Left lobe of liver (tissue), 2 donors: Measurements from ENCODE around the gene CSRP2. TPM values are rescaled to one million over a fixed set of nuclear protein-coding genes. Genes with fewer than 3 reads are reported as not detected.

ENCODE experiments used
- ATAC-seq: fragments of 200-7000 bp; cut with Tn5 transposase; one replicate; pipeline ENCODE4 v1.9.1; 2020; ENCODE audit warnings: mild to moderate bottlenecking, moderate library complexity
- DNase-seq: peaks from one replicate; pipeline ENCODE4 v3.0.0-alpha.2; 2020; ENCODE audit warnings: low spot score
- total RNA-seq: library from RNA; stranded (reverse); gene quantifications from one replicate; pipeline ENCODE4 v1.2.1, GENCODE V29; 2021
- donor health status: DM: no; HTN: no; CAD: no; lungs with moderate emphysema.
- donor health status: DM: no; HTN: yes; CAD: no.

The CSRP2 gene
- total RNA-seq, 1 donor from 2014 or later: 14.1 TPM

DNA sequence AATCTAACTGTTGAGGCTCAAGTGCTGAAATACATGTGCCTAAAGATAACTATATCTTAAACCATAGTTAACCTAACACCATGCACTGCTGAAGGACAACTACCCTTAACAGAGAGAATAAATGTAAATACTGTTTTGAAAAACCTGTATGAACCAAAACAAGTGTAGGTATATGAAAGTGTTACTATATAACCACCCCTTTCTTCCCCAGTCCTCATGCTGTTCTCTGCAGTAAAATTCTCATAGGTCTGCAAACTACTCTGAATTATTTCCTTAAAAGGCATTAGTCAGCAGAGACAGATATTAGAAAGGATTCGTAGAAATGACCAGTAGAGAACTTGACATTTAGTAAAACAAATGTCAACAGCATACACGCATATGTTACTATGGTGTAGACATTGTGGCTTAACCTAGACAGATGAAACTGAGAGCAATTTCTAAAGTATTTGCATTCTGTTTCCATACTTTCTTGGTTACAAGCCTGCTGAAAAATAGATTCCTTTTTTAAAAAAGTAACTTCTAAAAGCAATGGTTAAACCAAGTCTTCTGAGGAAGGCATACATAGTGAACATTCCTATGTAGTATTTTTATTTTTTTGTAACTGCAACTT, 13.9 kb downstream of the CSRP2 start:
- no peak for DNase-seq
- ATAC-seq: no peak

DNA sequence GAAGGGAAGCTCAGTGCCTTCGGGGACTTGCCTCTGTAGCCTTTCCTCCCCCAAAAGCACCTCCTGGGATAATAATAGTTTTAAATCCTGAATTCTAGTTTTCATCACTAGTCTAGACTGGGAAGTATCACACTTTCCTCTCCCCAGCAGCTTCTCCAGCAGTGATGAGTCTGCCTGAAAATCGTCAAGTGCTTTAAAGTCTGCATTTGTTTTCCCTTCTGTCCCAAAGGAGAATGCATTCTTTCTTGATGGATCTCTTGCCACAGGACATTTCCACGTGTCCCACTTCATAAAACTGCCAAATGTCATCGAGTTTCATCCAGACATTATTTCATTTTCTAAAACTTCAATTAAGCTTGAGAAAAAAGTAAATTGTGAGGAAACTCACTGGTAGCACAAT, 15.0 kb downstream of the CSRP2 start:
- no peak for DNase-seq
- no peak for ATAC-seq

DNA sequence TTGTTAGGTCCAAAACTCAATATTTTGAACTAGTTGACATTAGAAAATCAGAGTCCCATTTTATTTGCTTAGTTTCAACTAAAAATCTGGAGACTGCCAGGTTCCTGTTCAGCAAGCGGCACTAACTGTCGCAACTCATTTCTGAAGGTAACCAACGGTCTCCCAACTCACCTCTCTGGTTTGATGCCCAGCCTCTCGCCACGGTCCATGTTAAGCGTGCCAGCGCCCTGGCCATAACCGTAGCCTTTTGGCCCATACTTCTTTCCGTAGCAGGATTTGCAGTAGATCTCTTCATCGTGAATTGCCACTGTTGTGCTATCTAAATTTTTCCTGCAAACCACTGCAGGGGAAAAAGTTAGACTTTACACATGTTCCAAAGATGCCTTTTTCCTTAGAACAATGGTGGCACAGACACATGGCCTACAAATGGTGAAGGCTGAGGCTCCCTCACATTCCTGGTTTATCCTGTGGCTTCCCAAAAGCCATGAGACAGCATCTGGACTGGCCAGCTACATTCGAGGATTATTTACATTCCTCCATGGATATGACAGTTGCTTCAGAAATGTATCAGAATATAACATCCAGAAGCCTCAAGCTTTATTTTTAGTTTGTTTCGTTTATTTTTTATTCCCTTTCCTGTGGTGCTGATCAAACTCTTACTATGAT, 15.7 kb downstream of the CSRP2 start:
- peak; percentile 89 for ATAC-seq
- no peak for DNase-seq

DNA sequence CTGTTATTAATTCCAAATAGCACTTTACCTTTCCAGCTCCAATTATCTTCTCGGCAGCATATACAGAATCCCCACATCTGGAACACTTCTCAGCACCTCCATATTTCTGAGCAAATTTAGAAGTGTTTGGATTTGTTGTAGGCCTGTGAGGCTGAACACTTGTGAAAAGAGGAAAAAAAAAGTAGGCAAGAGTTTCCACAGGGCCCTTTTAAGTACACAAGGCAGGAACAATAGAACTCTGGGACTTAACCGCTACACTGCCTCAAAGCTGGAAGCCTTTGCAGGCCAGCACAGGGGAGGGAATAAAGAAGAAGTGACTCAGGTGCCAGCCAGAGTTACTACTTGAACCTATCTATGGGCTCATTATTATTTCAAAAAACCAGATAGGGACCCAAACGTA, 18.6 kb downstream of the CSRP2 start:
- ATAC-seq: no peak

DNA sequence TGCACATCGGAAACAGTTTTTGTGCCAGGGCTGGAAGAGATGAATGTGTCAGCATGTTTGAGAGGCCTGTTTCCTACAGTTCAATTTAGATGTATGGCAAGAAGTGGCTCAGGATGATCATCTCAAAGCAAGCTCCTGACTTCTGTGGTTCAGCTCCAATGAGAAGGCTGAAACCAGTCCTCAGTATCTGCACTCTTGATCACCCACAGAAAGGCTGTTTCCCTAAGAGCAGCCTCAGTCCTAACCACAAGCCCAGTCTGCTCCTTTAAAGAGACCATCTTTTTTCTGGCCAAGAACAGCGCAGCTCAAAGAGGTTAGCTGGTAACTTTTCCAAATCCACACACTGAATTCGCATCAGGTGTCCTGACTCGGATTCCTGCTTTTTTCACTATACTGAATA, 19.2 kb downstream of the CSRP2 start:
- no peak for ATAC-seq
- DNase-seq: no peak

More for the DNA sequence above, 18.6 kb downstream of the CSRP2 start:
- no peak for DNase-seq

DNA sequence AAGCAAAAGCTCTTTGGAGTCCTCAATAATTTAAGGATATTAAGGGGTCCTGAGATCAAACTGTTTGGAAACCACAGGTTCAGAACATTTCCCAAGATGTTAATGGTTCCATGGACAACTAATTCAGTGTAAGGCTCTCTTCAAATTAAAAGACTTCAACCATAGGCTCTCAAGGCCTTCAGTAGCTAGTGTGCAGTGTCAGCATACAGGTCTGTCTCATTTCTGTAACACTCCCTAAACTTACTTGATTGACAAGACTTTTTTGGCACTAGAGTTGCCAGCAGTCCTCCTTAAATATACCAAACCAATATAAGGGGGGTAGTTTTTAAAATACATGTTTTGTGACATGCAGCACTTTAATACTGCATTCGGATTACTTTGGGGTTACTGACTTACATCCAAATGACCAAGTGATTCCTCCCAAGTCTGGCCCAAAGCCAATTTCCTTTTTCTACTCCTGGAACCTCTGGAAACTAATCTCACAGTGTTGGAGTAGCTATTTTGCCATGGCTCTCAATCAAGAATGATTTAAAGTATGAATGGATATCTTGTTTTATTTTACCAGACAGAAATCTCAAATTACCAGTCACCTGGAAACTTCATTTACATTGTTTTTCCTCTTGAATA, 22.7 kb downstream of the CSRP2 start:
- ATAC-seq: no peak
- DNase-seq: no peak

DNA sequence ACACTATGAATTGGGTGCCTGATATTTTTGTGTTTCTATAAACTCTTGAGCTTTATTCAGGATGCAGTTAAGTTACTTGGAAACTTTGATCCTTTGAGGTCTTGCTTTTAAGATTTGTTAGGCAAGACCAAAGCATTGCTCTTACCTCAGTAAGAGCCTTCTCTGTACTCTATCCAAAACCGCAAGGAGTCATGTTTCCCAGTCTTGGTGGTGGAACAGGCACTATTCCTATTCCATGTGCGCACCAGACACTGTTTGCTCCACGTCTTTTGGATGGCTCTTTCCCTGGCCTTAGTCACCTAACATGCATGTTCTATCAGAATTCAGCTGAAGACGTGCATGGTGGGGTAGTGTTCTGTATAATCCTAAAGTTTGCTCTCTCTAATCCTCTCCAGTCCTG, 23.5 kb downstream of the CSRP2 start:
- DNase-seq (no peak), ATAC-seq (no peak)

DNA sequence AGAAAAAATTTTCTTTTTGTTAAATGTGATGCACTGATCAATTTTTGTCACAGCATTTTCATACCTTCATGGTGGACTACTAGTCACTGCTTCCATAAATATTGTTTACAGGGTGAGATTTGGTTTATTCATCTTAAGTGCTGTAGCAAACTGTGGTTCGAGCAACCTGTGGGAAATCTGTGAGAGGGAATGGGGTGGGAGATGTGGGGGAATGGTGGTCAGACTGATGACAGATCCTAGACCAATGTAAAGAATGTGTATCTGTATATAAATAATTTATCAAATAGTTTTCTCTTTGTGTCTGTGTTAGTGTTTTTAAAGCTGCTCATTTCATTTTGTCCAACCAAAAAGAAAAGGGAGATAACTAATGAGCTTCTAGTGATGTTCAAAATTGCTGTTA, 26.7 kb downstream of the CSRP2 start:
- DNase-seq (no peak), ATAC-seq (no peak)

DNA sequence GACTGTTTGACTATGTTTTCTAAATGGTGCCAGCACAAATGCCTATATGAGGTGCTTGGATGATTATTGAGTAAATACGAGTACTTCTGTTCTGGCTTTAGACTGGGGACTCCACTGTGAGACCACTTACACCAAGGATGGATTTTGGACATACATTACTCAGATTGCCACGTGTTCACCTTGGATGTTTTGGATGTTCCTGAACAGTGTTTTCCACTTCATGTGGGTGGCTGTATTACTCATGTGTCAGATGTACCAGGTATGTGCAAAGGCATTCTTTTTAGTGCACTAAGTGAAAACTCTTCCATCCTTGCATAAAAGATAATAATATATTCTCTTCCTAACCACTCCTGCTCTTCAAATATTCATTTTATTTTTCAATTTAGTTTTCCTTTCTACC, 30.7 kb downstream of the CSRP2 start:
- DNase-seq: no peak
- ATAC-seq: no peak

DNA sequence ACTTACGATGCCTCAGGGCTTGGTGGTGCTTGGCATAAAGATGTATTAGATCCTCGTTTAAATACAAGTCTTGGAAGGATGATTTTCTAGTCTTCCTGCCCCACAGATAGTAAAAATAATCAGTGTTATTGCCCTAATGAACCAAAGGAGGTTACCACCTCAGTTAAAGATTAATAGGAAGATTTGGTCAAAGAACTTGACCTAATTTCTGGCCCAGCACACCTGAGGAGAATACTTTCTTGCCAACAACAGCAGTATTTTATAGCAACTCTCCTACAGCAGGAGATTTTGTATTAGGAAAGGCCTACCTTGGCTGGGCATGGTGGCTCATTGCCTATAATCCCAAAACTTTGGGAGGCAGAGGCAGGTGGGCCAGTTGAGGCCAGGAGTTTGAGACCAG, 31.6 kb downstream of the CSRP2 start:
- no peak for DNase-seq
- ATAC-seq: peak; percentile 57

DNA sequence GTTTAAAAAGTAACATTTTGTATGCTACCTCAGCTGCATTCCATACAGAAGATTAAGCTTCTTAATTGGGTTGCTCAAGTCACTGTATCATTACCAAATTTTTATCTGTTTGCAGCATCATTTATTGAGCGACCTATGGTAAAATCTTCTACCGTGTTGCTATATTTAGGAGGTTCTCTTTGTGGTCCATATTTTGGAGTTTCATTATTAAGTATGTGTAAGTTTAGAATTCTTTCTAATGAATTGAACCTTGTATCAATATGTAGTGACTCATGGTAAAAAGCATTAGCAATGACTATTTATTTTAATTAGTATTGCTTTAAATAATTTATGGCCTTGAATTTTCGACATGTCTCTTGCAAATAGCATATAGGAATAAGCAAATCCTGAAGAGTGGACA, 42.2 kb downstream of the CSRP2 start:
- ATAC-seq (no peak), DNase-seq (no peak)

DNA sequence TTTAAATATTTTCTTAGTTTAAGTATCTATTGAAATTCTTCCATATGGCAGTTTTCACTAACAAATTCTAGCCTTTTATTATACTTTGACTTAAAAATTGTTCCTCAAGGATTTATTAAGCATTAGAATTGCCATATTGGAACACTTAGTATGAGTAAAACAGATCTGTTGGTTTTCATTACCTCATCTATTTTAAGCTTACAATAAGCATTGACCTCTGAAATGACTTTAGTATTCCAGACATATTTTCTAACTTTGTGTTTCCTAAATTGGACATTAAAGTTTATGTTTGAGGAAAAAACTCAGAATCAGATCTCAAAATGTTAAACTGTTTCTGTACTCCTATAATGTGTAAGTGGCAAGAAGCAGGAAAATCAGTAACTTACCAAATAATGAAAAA, 48.4 kb downstream of the CSRP2 start:
- no peak for DNase-seq
- ATAC-seq: no peak

DNA sequence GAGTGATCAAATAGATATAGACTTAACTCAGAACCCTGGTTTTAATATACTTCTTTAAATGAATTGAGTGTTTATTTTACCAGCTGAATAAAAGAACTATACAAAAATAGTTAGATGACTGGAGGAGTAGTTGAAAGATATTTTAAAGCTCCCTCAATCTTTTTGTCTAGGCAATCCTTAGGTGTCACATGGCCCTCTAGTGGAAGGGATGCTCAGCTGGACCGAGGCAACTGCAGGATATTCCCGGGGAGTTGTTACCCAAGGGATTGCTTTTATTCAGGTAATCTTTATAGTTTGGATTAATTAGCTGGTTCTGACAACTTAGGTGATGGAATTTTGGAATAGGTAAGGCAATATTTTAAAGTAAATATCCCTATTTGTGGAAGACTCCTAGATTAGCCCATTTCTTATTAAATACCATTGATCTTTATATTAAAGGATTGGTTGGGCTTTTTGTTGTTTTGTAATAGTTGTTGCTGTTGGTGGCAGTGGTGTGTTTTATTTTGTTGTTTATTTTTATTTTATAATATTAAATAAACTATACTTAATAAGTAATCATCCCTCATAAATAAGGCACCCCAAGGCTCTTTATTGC, 57.8 kb downstream of the CSRP2 start:
- ATAC-seq (peak; percentile 82), DNase-seq (no peak)

DNA sequence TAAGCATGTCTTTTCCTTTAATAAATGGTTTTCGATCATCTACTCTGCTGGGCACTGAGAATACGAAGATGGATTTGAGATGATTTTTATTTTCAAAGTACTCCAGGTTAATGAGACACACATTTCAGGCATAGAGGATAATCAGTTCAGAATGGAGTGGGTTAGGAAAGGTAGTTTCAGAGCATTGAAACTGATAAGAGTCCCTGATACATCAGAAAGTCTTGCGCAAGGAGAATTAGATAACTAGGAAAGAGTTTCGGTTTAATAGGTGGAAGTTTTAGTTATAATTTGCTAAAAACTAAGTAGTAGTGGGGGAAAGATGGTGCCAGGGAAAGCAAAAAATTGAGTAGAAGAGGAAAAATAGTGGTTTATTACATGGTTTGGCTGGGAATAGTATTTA, 64.8 kb downstream of the CSRP2 start:
- no peak for DNase-seq
- peak; percentile 42 for ATAC-seq

DNA sequence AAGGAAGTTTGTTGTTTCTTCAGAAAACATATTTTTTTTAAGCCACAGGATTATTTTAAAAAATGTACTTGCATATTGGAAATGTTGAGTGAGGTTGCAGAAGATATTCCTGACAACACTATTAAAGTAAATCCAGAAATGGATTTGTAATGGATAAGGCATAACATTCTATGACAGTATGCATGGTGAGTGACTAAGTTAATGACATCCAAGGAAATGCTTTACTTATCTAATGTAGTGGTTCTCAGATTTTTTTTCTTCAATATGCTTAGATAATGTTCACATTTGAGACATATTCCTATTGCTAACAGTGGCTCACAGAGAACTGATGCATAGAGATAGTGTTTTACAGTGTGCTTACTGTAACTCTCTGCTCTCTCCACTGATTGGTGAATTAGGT, 65.6 kb downstream of the CSRP2 start:
- no peak for ATAC-seq
- DNase-seq: no peak

DNA sequence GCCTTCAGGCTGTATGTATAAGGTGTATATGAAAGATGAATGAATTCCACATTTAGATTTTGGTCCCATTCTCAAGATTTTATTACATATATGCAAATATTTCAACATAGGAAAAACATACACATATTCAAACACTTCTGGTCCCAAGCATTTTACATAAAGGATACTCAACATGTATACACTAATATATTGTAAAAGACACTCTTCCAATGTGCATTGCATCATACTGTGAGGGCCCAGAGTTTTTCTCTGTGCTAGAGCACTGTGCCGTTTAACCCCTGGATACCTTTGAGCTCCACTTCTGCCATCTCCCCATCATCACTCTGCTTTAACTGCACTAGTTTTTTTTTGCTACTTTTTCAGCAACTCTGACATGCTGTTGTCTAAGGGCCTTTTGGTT, 66.8 kb downstream of the CSRP2 start:
- ATAC-seq: no peak
- DNase-seq: no peak

DNA sequence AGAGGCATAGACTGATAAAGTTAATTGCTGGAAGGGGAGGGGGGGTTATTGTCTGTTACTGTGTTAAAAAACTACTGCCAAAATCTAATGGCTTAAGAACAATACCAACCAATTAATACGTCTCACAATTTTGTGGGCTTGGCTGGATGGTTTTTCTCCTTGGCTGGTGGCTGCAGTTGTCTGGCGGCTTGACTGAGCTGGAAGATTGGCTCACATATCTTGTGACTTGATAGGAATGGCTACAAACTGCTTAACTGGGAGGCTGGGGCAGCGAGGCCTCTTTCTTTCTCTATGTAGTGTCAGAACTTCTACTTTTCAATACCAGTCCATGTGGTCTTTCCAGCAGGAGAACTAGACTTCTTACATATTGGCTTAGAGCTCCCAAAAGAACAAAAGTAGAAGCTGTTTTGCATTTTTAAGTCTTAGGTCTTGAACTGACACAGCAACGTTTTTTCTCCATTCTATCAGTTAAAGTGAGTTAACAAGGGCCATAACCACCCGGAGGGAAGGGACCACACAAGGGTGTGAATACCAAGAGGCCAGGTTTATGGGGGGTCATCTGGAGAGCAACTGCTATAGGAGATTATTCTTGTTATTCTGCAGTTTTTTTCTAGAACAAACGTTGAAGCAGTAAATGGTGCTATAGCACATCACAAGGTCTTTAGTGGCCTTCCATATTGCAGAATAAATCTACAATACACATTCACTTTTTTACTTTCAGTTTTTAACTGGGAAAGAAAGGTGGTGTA, 68.0 kb downstream of the CSRP2 start:
- ATAC-seq (no peak), DNase-seq (no peak)
